Neural cell (in vitro differentiated cells): ENCODE measurements around the gene MPPED1. TPM values are rescaled to one million over a fixed set of nuclear protein-coding genes. Genes with fewer than 3 reads are reported as not detected.

Source experiments
- H2AFZ ChIP-seq: fragments of 200-600, 300-800 bp; sonication (generic), shearing (Covaris generic); 2 replicates; pipeline ENCODE4 v1.6.0; 2014; ENCODE audit warnings: low read depth, mild to moderate bottlenecking, antibody characterized with exemption, low read length, moderate library complexity
- H3F3A ChIP-seq: fragments of 200-600 bp; shearing (Covaris generic); 2 replicates; pipeline ENCODE4 v1.6.1; 2016; ENCODE audit warnings: mild to moderate bottlenecking, moderate library complexity, mixed read lengths, antibody characterized with exemption, low read length; ENCODE audit not compliant: insufficient read depth, poor library complexity, severe bottlenecking
- H3K27ac ChIP-seq: fragments of 200-600, 300-800 bp; sonication (generic), shearing (Covaris generic); 2 replicates; pipeline ENCODE4 v1.5.1; 2014; ENCODE audit warnings: mild to moderate bottlenecking, low read length, moderate library complexity
- H3K27me3 ChIP-seq: fragments of 300-800, 200-600 bp; sonication (generic), shearing (Covaris generic); 2 replicates; pipeline ENCODE4 v1.6.0; 2014; ENCODE audit warnings: mild to moderate bottlenecking, low read depth, low read length, moderate library complexity; ENCODE audit not compliant: insufficient read depth
- H3K36me3 ChIP-seq: fragments of 300-800, 200-600 bp; sonication (generic), shearing (Covaris generic); 2 replicates; pipeline ENCODE4 v1.5.1; 2014; ENCODE audit warnings: mild to moderate bottlenecking, antibody characterized with exemption, low read length, moderate library complexity; ENCODE audit not compliant: insufficient read depth
- H3K4me2 ChIP-seq: fragments of 300-800, 200-600 bp; sonication (generic), shearing (Covaris generic); 2 replicates; pipeline ENCODE4 v1.6.0; 2014; ENCODE audit warnings: mild to moderate bottlenecking, low read length
- H3K4me3 ChIP-seq: fragments of 300-800, 200-600 bp; sonication (generic), shearing (Covaris generic); 2 replicates; pipeline ENCODE4 v1.5.1; 2014; ENCODE audit warnings: mild to moderate bottlenecking, low read length, moderate library complexity
- H3K79me2 ChIP-seq: fragments of 200-600 bp; shearing (Covaris generic); replicated peaks from 2 replicates; pipeline ENCODE4 v1.6.0; 2014; ENCODE audit warnings: mild to moderate bottlenecking, low read length, moderate library complexity; ENCODE audit not compliant: insufficient read depth
- H3K9ac ChIP-seq: fragments of 300-800, 200-600 bp; sonication (generic), shearing (Covaris generic); 2 replicates; pipeline ENCODE4 v1.6.1; 2016; ENCODE audit warnings: mild to moderate bottlenecking, low read length, mixed read lengths
- H3K9me2 ChIP-seq: fragments of 200-600 bp; shearing (Covaris generic); 2 replicates; pipeline ENCODE4 v1.6.1; 2016; ENCODE audit warnings: mild to moderate bottlenecking, low read length, mixed read lengths; ENCODE audit not compliant: insufficient read depth
- H3K9me3 ChIP-seq: fragments of 200-600, 300-800 bp; sonication (generic), shearing (Covaris generic); 2 replicates; pipeline ENCODE4 v1.6.1; 2016; ENCODE audit warnings: mild to moderate bottlenecking, mixed run types, low read length, moderate library complexity, mixed read lengths
- H4K20me1 ChIP-seq: fragments of 200-600 bp; shearing (Covaris generic); 2 replicates; pipeline ENCODE4 v1.6.1; 2016; ENCODE audit warnings: mild to moderate bottlenecking, mixed run types; ENCODE audit not compliant: insufficient read depth
- EP300 ChIP-seq: fragments of 450-650 bp; conservative IDR thresholded peaks from 2 replicates; pipeline ENCODE4 v1.6.1; 2014; ENCODE audit warnings: antibody characterized with exemption, mild to moderate bottlenecking, moderate library complexity; ENCODE audit not compliant: poor library complexity, severe bottlenecking
- EZH2 ChIP-seq: fragments of 200-600, 300-800 bp; shearing (Covaris generic), sonication (generic); IDR thresholded peaks from 2 replicates; pipeline ENCODE4 v1.6.1; 2014; ENCODE audit warnings: antibody characterized with exemption, low read length, borderline replicate concordance, mild to moderate bottlenecking; ENCODE audit not compliant: insufficient read depth, poor library complexity, severe bottlenecking
- MXI1 ChIP-seq: fragments of 450-650 bp; conservative IDR thresholded peaks from 2 replicates; pipeline ENCODE4 v1.6.1; 2014; ENCODE audit warnings: antibody characterized with exemption, mild to moderate bottlenecking; ENCODE audit not compliant: poor library complexity, severe bottlenecking
- POLR2AphosphoS5 ChIP-seq: IDR thresholded peaks from 2 replicates; pipeline ENCODE4 v1.6.1; 2012
- RAD21 ChIP-seq: fragments of 450-650 bp; conservative IDR thresholded peaks from 2 replicates; pipeline ENCODE4 v1.6.1; 2014; ENCODE audit warnings: antibody characterized with exemption, mild to moderate bottlenecking, moderate library complexity
- SMC3 ChIP-seq: fragments of 450-650 bp; conservative IDR thresholded peaks from 2 replicates; pipeline ENCODE4 v1.6.1; 2014; ENCODE audit warnings: antibody characterized with exemption, mild to moderate bottlenecking, moderate library complexity; ENCODE audit not compliant: poor library complexity
- TAF1 ChIP-seq: IDR thresholded peaks from 2 replicates; pipeline ENCODE4 v1.6.1; 2012; ENCODE audit warnings: low read depth
- polyA plus RNA-seq: library from polyadenylated mRNA; depleted of rRNA; stranded (reverse); fragments of >200 nt; gene quantifications from 2 replicates; pipeline ENCODE4 v1.2.3, GENCODE V29; 2014
- TF ChIP-seq, protein P1 (sequence below): fragments of 450-650 bp; IDR thresholded peaks from 2 replicates; pipeline ENCODE4 v1.5.1; 2014; ENCODE audit warnings: antibody characterized with exemption, mild to moderate bottlenecking, moderate library complexity; ENCODE audit not compliant: poor library complexity, severe bottlenecking
- TF ChIP-seq, protein P2 (sequence below): IDR thresholded peaks from 2 replicates; pipeline ENCODE4 v1.6.1; 2012; ENCODE audit warnings: borderline replicate concordance

MPPED1 gene
- polyA plus RNA-seq, 1 donor from 2014 or later: 33.4 TPM

DNA sequence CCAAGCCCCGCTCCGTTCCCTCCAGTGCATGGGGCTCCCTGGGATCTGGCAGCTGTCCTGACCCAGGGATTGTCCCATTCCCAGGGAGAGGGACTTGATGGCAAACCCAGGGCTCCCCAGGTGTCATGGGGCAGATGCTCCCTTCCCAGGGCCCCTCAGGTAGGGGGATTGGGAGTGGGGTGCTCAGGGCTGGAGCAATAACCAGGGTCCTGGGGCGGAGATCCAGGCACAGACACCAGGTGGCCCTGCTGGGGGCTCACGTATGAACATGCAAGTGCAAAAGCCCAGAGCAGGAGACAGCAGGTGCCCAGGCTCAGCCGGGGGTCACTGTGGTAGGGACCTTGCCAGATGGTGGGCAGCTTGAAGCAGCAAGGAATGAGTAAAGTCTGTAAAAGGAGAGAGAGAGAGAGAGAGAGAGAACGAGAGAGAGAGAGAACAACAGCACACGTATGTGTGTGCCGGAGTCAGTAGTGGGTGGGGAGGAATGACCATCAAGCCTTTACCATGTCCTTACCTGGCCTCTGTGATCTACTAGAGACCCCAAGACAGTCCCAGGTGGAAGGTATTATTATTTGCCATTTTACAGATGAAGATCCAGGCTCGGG, 19.3 kb upstream of the MPPED1 start:
- TF ChIP-seq POLR2AphosphoS5 (no peak), TAF1 (no peak), EP300 (no peak), EZH2 (no peak), SMC3 (no peak)
- TF ChIP-seq, protein P1, sequence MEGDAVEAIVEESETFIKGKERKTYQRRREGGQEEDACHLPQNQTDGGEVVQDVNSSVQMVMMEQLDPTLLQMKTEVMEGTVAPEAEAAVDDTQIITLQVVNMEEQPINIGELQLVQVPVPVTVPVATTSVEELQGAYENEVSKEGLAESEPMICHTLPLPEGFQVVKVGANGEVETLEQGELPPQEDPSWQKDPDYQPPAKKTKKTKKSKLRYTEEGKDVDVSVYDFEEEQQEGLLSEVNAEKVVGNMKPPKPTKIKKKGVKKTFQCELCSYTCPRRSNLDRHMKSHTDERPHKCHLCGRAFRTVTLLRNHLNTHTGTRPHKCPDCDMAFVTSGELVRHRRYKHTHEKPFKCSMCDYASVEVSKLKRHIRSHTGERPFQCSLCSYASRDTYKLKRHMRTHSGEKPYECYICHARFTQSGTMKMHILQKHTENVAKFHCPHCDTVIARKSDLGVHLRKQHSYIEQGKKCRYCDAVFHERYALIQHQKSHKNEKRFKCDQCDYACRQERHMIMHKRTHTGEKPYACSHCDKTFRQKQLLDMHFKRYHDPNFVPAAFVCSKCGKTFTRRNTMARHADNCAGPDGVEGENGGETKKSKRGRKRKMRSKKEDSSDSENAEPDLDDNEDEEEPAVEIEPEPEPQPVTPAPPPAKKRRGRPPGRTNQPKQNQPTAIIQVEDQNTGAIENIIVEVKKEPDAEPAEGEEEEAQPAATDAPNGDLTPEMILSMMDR: no peak
- TF ChIP-seq, protein P2, sequence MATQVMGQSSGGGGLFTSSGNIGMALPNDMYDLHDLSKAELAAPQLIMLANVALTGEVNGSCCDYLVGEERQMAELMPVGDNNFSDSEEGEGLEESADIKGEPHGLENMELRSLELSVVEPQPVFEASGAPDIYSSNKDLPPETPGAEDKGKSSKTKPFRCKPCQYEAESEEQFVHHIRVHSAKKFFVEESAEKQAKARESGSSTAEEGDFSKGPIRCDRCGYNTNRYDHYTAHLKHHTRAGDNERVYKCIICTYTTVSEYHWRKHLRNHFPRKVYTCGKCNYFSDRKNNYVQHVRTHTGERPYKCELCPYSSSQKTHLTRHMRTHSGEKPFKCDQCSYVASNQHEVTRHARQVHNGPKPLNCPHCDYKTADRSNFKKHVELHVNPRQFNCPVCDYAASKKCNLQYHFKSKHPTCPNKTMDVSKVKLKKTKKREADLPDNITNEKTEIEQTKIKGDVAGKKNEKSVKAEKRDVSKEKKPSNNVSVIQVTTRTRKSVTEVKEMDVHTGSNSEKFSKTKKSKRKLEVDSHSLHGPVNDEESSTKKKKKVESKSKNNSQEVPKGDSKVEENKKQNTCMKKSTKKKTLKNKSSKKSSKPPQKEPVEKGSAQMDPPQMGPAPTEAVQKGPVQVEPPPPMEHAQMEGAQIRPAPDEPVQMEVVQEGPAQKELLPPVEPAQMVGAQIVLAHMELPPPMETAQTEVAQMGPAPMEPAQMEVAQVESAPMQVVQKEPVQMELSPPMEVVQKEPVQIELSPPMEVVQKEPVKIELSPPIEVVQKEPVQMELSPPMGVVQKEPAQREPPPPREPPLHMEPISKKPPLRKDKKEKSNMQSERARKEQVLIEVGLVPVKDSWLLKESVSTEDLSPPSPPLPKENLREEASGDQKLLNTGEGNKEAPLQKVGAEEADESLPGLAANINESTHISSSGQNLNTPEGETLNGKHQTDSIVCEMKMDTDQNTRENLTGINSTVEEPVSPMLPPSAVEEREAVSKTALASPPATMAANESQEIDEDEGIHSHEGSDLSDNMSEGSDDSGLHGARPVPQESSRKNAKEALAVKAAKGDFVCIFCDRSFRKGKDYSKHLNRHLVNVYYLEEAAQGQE: no peak
- Histone ChIP-seq H3K4me3 (no peak overlapping the region), H3K36me3 (no peaks in the 10 kb centered on the region), H2AFZ (no peak overlapping the region), H3K9ac (no peak overlapping the region), H3K27ac (no peak overlapping the region), H3K27me3 (no peaks in the 10 kb centered on the region), H3F3A (no peaks in the 10 kb centered on the region), H3K79me2 (no peaks in the 10 kb centered on the region), H3K4me2 (no peak overlapping the region), H4K20me1 (no peaks in the 10 kb centered on the region), H3K9me3 (no peaks in the 10 kb centered on the region), H3K9me2 (no peaks in the 10 kb centered on the region)

DNA sequence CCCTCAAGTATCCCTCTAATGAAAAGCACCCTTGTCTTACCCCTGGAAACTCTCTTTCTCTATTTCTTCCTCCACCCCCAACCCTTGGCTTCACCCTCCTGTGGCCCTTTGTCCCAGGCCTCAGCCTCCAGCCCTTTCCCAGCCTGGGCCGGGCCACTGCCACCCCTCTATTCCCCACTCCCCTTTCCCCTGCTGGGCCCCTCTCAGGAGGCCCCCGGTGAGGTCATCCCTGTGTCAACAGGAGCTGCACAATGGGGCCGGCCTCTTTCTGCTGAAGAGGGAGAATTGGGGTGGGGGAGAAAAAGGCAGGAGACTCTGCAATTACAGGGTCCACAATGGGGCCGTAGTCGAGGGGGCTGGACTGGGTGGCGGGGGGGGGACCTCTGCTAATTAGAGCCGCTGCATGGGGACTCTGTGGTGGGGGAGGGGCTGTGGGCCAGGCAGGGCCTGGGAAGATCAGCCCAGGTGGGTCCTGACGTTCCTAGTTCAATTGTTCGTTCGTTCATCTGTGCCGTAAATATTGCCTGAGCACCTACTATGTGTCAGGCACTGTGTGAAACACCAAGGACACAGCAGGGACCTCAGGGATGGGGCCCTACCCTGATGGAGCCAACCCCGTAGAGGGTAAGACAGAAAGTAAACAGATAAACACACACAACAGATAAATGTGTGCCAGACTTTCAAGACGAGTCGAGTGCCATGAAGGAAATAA, 18.5 kb upstream of the MPPED1 start:
- H3K4me2 ChIP-seq: no peak overlapping the region

More for the DNA sequence above, 18.5 kb upstream of the MPPED1 start:
- no peaks in the 10 kb centered on the region for H3K9me2 ChIP-seq
- no peaks in the 10 kb centered on the region for H4K20me1 ChIP-seq
- no peaks in the 10 kb centered on the region for H3K9me3 ChIP-seq
- no peak overlapping the region for H2AFZ ChIP-seq
- no peaks in the 10 kb centered on the region for H3F3A ChIP-seq
- no peaks in the 10 kb centered on the region for H3K79me2 ChIP-seq
- H3K36me3 ChIP-seq: no peaks in the 10 kb centered on the region
- H3K27ac ChIP-seq: no peak overlapping the region
- H3K4me3 ChIP-seq: no peak overlapping the region
- TF ChIP-seq EP300 (no peak), SMC3 (no peak), RAD21 (no peak), TAF1 (no peak), MXI1 (no peak), POLR2AphosphoS5 (no peak)
- TF ChIP-seq, protein P1: no peak
- no peaks in the 10 kb centered on the region for H3K27me3 ChIP-seq
- no peak overlapping the region for H3K9ac ChIP-seq
